H9 (cell line): ENCODE data around the gene PAPOLG. TPM values are rescaled to one million over a fixed set of nuclear protein-coding genes. Genes with fewer than 3 reads are reported as not detected.

Source experiments
- DNase-seq: peaks from one replicate; pipeline ENCODE4 v3.0.0-alpha.2; 2017
- H2AFZ ChIP-seq: one replicate; pipeline ENCODE4 v1.6.1; 2013; ENCODE audit warnings: mild to moderate bottlenecking, low read length, control low read depth, moderate library complexity
- H2AK5ac ChIP-seq: 2 replicates; pipeline ENCODE4 v1.6.1; 2013; ENCODE audit warnings: low read length, control low read depth, mixed read lengths; ENCODE audit not compliant: insufficient read length
- H2BK120ac ChIP-seq: one replicate; pipeline ENCODE4 v1.6.1; 2013; ENCODE audit warnings: low read depth, mild to moderate bottlenecking, low read length, control low read depth, inconsistent platforms; ENCODE audit not compliant: poor library complexity, severe bottlenecking
- H2BK12ac ChIP-seq: 2 replicates; pipeline ENCODE4 v1.6.1; 2013; ENCODE audit warnings: low read length, control low read depth, mixed read lengths, low read depth; ENCODE audit not compliant: insufficient read length
- H2BK15ac ChIP-seq: 2 replicates; pipeline ENCODE4 v1.6.1; 2013; ENCODE audit warnings: low read depth, low read length, control low read depth
- H2BK20ac ChIP-seq: one replicate; pipeline ENCODE4 v1.6.1; 2013; ENCODE audit warnings: low read depth, mild to moderate bottlenecking, low read length, control low read depth, inconsistent platforms; ENCODE audit not compliant: poor library complexity, severe bottlenecking
- H2BK5ac ChIP-seq: 2 replicates; pipeline ENCODE4 v1.6.1; 2013; ENCODE audit warnings: low read length, control low read depth, mixed read lengths; ENCODE audit not compliant: insufficient read length
- H3K14ac ChIP-seq: 2 replicates; pipeline ENCODE4 v1.6.1; 2013; ENCODE audit warnings: low read length, control low read depth; ENCODE audit not compliant: insufficient read depth
- H3K18ac ChIP-seq: 2 replicates; pipeline ENCODE4 v1.6.1; 2013; ENCODE audit warnings: low read depth, mild to moderate bottlenecking, mixed read lengths, low read length, control low read depth; ENCODE audit not compliant: insufficient read length
- H3K23ac ChIP-seq: 2 replicates; pipeline ENCODE4 v1.6.1; 2013; ENCODE audit warnings: low read length, control low read depth, mixed read lengths, low read depth; ENCODE audit not compliant: insufficient read length
- H3K23me2 ChIP-seq: 2 replicates; pipeline ENCODE4 v1.6.1; 2013; ENCODE audit warnings: low read depth, mild to moderate bottlenecking, mixed read lengths, low read length, control low read depth; ENCODE audit not compliant: insufficient read length, poor library complexity, severe bottlenecking
- H3K27ac ChIP-seq: 2 replicates; pipeline ENCODE4 v1.5.1; 2013; ENCODE audit warnings: low read length, control low read depth, mixed read lengths, low read depth; ENCODE audit not compliant: insufficient read length
- H3K27me3 ChIP-seq: 2 replicates; pipeline ENCODE4 v1.6.1; 2013; ENCODE audit warnings: low read length, control low read depth, inconsistent platforms; ENCODE audit not compliant: insufficient read depth
- H3K4ac ChIP-seq: 2 replicates; pipeline ENCODE4 v1.6.1; 2013; ENCODE audit warnings: low read depth, mild to moderate bottlenecking, control low read depth, inconsistent platforms, low read length, moderate library complexity
- H3K4me1 ChIP-seq: 2 replicates; pipeline ENCODE4 v1.6.1; 2013; ENCODE audit warnings: low read length, control low read depth, inconsistent platforms; ENCODE audit not compliant: insufficient read depth
- H3K4me2 ChIP-seq: 2 replicates; pipeline ENCODE4 v1.6.1; 2013; ENCODE audit warnings: low read length, control low read depth, mixed read lengths; ENCODE audit not compliant: insufficient read length, insufficient read depth
- H3K56ac ChIP-seq: 2 replicates; pipeline ENCODE4 v1.6.1; 2013; ENCODE audit warnings: low read depth, mild to moderate bottlenecking, mixed read lengths, low read length, control low read depth; ENCODE audit not compliant: insufficient read length
- H3K79me1 ChIP-seq: 2 replicates; pipeline ENCODE4 v1.6.1; 2013; ENCODE audit warnings: low read depth, mild to moderate bottlenecking, moderate library complexity, low read length, control low read depth, inconsistent platforms; ENCODE audit not compliant: insufficient read depth, poor library complexity, severe bottlenecking
- H3K79me2 ChIP-seq: 2 replicates; pipeline ENCODE4 v1.6.1; 2013; ENCODE audit warnings: low read length, control low read depth, inconsistent platforms; ENCODE audit not compliant: insufficient read depth
- H3K9ac ChIP-seq: 2 replicates; pipeline ENCODE4 v1.6.1; 2013; ENCODE audit warnings: low read length, control low read depth, mixed read lengths; ENCODE audit not compliant: insufficient read length; ENCODE audit errors: extremely low read depth
- H3K9me3 ChIP-seq: one replicate; pipeline ENCODE4 v1.6.1; 2013; ENCODE audit warnings: low read depth, low read length, inconsistent platforms; ENCODE audit not compliant: control insufficient read depth
- H3T11ph ChIP-seq: one replicate; pipeline ENCODE4 v1.6.1; 2013; ENCODE audit warnings: mild to moderate bottlenecking, low read length, control low read depth, inconsistent platforms
- H4K20me1 ChIP-seq: one replicate; pipeline ENCODE4 v1.6.1; 2013; ENCODE audit not compliant: control insufficient read depth, insufficient read length, insufficient read depth
- H4K5ac ChIP-seq: 2 replicates; pipeline ENCODE4 v1.6.1; 2013; ENCODE audit warnings: low read depth, mild to moderate bottlenecking, mixed read lengths, low read length, control low read depth; ENCODE audit not compliant: insufficient read length
- H4K8ac ChIP-seq: replicated peaks from 2 replicates; pipeline ENCODE4 v1.6.1; 2013; ENCODE audit warnings: low read length, control low read depth, mixed read lengths, low read depth; ENCODE audit not compliant: insufficient read length
- H4K91ac ChIP-seq: 2 replicates; pipeline ENCODE4 v1.6.1; 2013; ENCODE audit warnings: low read depth, mild to moderate bottlenecking, moderate library complexity, mixed read lengths, low read length, control low read depth; ENCODE audit not compliant: insufficient read length
- H3K27ac Mint-ChIP-seq, 3 experiments: 2 replicates in 2 of 3; 3 replicates in 1 of 3; pipeline ENCODE4 v1.8.0; 2020 to 2021; ENCODE audit warnings: mixed read lengths in 3 of 3, mild to moderate bottlenecking in 1 of 3, moderate library complexity in 1 of 3
- H3K27me3 Mint-ChIP-seq: 2 replicates; pipeline ENCODE4 v1.8.0; 2021; ENCODE audit warnings: low read depth, mild to moderate bottlenecking, moderate library complexity, mixed read lengths
- H3K36me3 Mint-ChIP-seq, 3 experiments: 2 replicates in 2 of 3; 3 replicates in 1 of 3; pipeline ENCODE4 v1.8.0; 2020 to 2021; ENCODE audit warnings: low read depth in 3 of 3, mixed read lengths in 3 of 3; ENCODE audit not compliant: insufficient read depth in 1 of 3
- H3K4me1 Mint-ChIP-seq, 2 experiments: 2 replicates each; pipeline ENCODE4 v1.8.0; 2020; ENCODE audit warnings: mixed read lengths in 2 of 2
- H3K4me3 Mint-ChIP-seq, 2 experiments: 2 replicates in 1 of 2; 3 replicates in 1 of 2; pipeline ENCODE4 v1.8.0; 2020 to 2021; ENCODE audit warnings: mild to moderate bottlenecking in 2 of 2, mixed read lengths in 2 of 2, moderate library complexity in 1 of 2
- H3K9me3 Mint-ChIP-seq, 2 experiments: 2 replicates in 1 of 2; 3 replicates in 1 of 2; pipeline ENCODE4 v1.8.0; 2020; ENCODE audit warnings: mild to moderate bottlenecking in 2 of 2, mixed read lengths in 2 of 2, moderate library complexity in 1 of 2
- CTCF ChIP-seq: fragments of 200-600 bp; sonication (generic); conservative IDR thresholded peaks from 3 replicates; pipeline ENCODE4 v1.8.0; 2021; ENCODE audit warnings: antibody characterized with exemption, mild to moderate bottlenecking
- WGBS: extraction: QIAGEN DNeasy Blood & Tissue Kit; methylation state at CpG from one replicate; pipeline ENCODE4 v1.1.7; 2013; ENCODE audit warnings: missing lambda C conversion rate, low lambda C conversion rate, mixed read lengths; ENCODE audit not compliant: insufficient read length; ENCODE audit errors: extremely low coverage; 5-methylcytosine and 5-hydroxymethylcytosine counted together
- total RNA-seq: library from RNA; stranded (reverse); gene quantifications from 2 replicates; pipeline ENCODE4 v1.2.1, GENCODE V29; 2021

The PAPOLG gene
- total RNA-seq, 1 experiment from 2014 or later: 19.2 TPM

GRCh38 chr2:60819936-60820335, 63.9 kb downstream of the PAPOLG start:
- Histone ChIP-seq H4K91ac (no peak overlapping the region), H2BK5ac (no peak overlapping the region), H4K5ac (no peak overlapping the region), H3T11ph (no peak overlapping the region), H3K4me2 (no peak overlapping the region), H3K23me2 (no peaks in the 10 kb centered on the region), H3K9ac (no peak overlapping the region), H3K9me3 (no peaks in the 10 kb centered on the region), H2AK5ac (no peak overlapping the region), H2AFZ (no peak overlapping the region), H3K4me1 (no peaks in the 10 kb centered on the region), H3K27me3 (no peaks in the 10 kb centered on the region), H2BK12ac (no peak overlapping the region), H3K23ac (no peak overlapping the region), H3K4ac (no peak overlapping the region), H3K79me2 (no peaks in the 10 kb centered on the region), H2BK120ac (no peak overlapping the region), H3K14ac (no peak overlapping the region), H2BK15ac (no peak overlapping the region), H4K8ac (no peak overlapping the region), H2BK20ac (no peak overlapping the region), H3K27ac (no peak overlapping the region), H3K56ac (no peak overlapping the region), H3K79me1 (no peaks in the 10 kb centered on the region), H4K20me1 (no peaks in the 10 kb centered on the region), H3K18ac (no peak overlapping the region)
- Mint-ChIP-seq H3K4me1 (peaks cover 4 to 5% of the 10 kb centered on the region in 2 experiments; a peak in 1 of 4 replicates), H3K4me3 (no peak overlapping the region), H3K9me3 (no peaks in the 10 kb centered on the region), H3K27me3 (peaks cover 18% of the 10 kb centered on the region), H3K36me3 (no peaks in the 10 kb centered on the region), H3K27ac (no peak overlapping the region; a peak in 1 of 7 replicates)
- no peak for TF ChIP-seq CTCF
- no peak for DNase-seq
- no CpG with 5 or more reads among the region's 13 CpGs for WGBS
